ENCODE data around the gene AKT2. TPM values are rescaled to one million over a fixed set of nuclear protein-coding genes. Genes with fewer than 3 reads are reported as not detected.
"Not testable (repeated sequence)": the region's sequence is repeated elsewhere in the genome, so short reads cannot be mapped to it uniquely, and the experiment has no call there.

The AKT2 gene
- total RNA-seq, 2 donors from 2014 or later: 80.4 to 85.1 TPM

DNA sequence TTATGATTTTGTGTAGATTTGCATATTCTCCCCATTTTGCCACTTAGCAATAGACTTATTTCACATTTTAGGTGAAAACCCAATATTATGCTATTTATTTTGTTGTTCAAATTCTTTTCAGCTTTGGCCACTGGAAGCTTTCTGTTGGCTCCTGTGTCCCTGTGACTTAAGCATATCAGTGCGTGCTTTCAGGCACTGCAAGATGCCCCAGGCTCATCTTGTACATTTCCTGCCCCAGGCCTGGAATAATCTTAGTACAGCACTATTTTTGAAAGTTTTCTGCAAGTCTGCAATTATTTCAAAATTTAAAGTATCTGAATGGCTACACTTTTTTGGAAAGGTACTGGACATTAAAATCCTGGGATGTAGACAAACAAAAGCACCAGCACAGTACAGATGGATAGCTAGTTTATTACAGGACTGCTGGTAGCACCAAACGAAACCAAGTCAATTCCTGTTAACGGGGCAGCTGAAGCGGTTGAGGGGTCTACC, 55.2 kb downstream of the AKT2 start:
- intact Hi-C loops (cut with DNase I): no loop called here
- DNase-seq (ENCODE audit: low spot score): no peak

DNA sequence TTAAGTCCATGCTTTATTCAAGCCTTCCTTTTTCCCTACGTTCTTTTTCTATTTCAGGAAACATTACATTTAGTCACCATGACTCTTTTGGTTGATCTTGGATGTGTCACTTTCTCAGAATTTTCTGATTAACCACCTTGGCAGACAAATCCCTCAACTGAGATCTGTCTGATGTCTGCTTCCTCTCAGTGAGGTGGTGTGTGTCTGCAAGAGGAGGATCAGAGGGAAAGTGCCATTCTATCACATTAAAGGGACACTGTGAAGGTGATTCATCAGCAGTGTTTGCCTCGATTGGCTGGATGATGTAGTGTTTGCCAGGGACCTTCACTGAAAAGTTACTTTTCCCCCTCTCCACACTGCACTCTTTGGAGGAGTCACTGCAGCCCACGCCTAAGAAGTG, 55.7 kb downstream of the AKT2 start:
- no peak for DNase-seq (ENCODE audit: low spot score)
- intact Hi-C loops (cut with DNase I): no loop called here

DNA sequence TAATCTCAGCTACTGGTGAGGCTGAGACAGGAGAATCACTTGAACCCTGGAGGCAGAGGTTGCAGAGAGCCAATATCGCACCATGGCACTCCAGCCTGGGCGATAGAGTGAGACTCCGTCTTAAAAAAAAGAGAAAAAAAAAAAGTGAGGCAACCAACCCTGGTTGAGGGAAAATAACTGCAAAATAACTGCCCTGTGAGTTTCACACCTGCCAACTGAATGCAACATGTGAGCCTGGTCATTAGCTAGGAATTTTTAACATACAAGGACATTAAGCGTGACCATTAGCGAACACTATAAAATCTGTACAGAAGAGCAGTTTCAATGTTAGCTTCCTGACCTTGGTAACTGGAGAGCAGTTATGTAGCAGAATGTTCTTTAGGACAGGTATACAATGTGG, 56.3 kb downstream of the AKT2 start:
- intact Hi-C loops (cut with DNase I): no loop called here

DNA sequence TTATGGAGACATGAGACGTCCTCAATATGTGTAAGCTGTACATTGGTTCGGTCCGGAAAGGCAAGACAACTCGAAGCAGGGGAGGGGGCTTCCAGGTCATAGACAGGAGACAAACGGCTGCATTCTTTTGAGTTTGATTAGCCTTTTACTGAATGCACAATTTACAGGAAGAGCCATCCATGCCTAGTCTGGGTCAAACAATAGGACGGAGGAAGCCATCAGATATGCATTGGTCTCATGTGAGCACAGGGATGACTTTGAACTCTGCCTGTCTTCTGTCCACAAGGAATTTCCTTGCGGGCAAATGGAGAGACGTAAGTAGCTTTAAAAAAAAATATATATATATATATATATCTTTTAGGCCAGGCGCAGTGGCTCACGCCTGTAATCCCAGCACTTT, 56.8 kb downstream of the AKT2 start:
- intact Hi-C loops (cut with DNase I): no loop called here
- no peak for DNase-seq (ENCODE audit: low spot score)

More for the DNA sequence above, 56.3 kb downstream of the AKT2 start:
- DNase-seq (ENCODE audit: low spot score): no peak

DNA sequence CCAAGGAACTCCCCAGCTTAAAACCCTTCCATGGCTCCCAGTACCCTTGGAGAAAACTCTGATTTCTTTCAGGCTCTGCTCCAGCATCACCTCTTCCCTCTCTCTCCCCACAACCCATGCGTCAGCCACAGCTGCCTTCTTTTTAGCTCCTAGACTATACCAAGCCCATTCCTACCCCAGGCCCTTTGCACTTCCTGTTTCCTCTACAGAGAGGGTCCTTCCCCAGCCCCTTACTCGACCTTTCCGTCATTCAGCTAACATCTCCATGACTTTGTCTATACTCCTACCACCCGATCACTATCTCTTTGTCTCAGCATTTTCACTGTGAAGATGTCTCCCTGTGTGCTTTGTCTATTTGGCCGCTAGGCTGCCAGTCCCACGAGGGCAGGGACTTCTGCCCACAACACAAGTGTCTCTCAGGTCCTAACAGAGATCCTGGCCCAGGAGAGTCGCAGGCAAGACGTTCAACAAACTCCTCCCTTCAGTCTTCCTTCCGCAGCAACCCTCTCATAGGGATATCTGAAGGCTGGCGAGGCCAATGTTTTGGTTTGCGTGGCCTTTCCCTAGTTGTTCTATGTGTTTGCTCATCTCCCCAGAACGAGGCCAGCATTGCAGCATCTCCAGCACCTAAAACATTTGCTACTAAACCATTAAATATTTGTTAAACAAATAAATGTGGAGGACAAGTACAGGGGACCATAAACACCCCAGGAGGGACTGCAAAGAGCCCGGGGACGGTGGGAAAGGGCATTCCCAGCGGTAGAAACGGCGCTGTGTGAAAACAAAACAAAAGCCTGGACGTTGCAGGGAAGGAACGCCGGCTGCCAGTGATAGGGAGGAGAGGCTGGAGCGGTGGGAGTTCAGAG, 59.5 kb downstream of the AKT2 start:
- intact Hi-C loops (cut with DNase I): no loop called here
- no peak for DNase-seq (ENCODE audit: low spot score)

DNA sequence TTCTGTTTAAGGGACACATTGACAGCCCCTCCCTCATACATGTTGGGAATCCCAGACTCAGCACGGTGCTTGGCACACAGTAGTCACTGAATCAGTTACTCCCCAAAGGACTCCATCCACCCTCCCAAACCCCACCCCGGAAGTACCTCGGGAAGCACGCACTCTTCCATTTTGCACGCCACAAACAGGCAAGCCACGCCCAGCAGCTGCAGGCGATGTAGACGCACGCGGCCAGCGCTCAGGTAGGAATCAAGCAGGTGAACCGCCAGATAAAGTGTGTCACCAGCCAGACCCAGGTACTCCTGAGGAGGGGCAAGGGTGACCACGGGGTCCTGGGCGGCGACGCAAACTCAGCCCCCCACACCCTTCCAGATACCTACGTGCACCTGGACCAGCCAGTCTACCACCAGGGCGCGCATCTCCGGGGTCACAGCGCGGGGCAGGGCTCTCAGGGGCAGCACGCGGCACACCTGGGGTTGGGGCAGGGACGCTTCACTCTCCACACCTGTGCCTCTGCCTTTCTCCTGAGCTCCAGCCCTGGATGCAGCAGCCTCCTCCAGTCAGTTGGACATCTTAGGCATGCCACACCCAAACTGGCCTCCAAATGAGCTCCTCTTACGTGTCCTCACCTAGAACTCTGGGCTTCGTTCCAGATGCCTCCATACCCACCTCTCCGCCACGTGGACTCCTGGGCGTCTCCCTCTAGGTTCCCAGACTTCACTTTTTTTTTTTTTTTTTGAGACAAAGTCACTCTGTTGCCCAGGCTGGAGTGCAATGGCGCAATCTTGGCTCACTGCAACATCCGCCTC, 60.6 kb downstream of the AKT2 start:
- intact Hi-C loops (cut with DNase I): no loop called here
- DNase-seq (ENCODE audit: low spot score): no peak

DNA sequence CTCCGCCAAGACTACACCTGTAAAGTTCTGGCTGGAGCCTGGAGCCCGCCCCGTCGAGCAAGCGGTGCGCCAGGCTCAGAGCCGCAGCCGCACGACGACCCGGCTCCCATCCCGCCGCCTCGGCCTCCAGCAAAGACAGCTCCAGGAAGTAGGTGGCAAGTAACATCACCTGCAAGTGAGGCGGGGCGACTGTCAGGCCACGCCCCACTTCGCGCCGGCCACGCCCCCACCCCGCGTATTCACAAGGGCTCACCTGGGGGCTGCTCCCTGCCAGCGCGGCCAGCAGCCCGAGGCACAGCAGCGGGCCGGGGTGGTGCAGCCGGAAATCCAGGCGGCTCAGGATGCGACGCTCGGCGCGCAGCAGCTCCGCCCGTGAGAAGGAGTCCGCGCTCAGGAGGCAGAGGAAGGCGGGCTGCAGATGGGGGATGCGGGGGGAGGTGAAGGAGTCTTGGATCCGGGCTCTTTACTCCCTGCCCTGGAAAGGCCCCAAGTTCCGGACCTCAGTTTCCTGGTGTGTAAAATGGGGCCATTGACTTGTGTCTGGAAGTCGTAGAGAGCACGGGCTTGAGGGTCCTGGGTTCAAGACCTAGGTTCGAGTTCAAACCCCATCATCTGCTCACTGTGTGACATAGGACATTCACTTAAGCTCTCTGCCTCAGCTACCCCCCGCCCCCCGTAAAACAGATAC, 61.9 kb downstream of the AKT2 start:
- intact Hi-C loops (cut with DNase I): loop anchor here in 1 of 2 donors (2.0 kb wide), 1 partner anchor 84 kb away; no protein-coding TSS in a partner anchor
- DNase-seq (ENCODE audit: low spot score): no peak

DNA sequence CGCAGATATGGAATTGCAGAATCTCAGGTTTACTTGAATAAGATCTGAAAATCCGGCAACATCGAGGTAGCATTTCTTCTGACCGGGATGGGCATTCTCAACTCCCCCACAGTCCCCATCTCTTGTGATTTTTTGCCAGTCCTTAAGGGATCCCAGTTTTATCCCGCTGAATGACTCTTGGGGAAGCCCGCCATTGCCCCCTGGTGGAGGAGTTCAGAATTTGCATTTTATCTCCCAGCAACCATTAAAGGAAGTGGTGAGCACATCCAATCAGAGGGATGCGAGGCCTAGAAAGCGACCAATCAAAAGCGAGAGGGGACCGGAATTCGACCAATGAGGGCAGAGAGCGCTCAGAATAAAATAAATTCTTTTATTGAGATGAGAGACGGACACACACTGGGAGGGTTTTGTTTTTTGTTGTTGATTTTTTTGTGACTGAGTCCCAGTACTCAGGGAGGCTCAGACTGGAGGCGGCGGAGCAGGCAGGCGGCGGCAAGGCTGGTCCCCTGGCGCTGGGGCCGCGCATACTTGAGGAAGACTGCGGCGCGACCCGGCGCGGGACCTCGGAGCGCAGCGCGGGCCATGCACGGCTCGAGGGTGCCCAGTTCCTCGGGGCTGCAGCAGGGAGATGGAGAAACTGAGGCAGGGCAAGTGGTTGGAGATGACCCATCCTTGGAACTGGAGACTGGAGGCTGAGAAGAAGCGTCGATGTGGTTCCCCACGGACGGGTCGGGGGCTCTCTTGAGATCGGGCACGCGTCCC, 63.1 kb downstream of the AKT2 start:
- intact Hi-C loops (cut with DNase I): loop anchor here in 1 of 2 donors (2.0 kb wide), 1 partner anchor 83 kb away; no protein-coding TSS in a partner anchor
- no peak for DNase-seq (ENCODE audit: low spot score)

DNA sequence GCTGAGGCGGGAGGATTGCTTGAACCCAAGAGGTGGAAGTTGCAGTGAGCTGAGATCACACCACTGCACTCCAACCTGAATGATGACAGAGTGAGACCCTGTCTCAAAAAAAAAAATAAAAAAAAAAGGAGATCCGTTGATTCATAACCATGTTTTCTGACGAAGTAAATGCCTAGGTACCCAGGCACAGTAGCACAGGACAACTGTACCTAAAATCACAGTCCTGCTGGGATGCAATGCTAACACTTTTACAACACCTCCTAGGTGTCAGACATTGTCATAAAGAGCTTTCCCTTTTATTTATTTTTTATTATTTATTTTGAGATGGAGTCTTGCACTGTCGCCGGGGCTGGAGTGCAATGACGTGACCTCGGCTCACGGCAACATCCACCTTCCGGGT, 64.5 kb downstream of the AKT2 start:
- no peak for DNase-seq (ENCODE audit: low spot score)
- intact Hi-C loops (cut with DNase I): no loop called here

DNA sequence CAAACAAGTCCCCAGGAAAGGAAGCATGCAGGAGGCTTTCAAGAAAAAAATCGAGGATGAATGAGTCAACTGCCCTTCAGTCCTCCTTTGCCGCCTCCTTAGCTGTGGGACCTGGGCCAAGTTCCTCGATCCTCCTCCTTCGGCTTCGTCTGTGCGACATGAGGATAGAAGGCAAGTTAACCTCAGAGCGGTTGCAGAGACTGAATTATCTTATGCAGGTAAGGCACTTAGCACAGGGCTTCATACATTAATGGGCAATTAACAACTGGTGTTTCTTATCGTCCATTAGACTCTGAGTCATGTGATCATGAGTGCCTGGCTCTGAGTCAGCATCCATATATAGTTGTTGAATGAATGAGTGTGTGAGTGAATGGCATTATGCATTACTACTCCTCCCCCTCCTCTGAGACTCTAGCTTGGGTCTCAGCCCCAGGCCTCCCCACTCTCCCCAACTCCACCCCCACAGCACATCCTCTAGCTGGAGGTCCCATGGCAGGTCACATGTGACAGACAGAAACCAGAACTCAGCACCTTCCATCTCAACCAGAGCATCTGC, 65.3 kb downstream of the AKT2 start:
- intact Hi-C loops (cut with DNase I): loop anchor here in 1 of 2 donors (5.0 kb wide), 1 partner anchor 82 kb away; no protein-coding TSS in a partner anchor
- DNase-seq (ENCODE audit: low spot score): no peak

DNA sequence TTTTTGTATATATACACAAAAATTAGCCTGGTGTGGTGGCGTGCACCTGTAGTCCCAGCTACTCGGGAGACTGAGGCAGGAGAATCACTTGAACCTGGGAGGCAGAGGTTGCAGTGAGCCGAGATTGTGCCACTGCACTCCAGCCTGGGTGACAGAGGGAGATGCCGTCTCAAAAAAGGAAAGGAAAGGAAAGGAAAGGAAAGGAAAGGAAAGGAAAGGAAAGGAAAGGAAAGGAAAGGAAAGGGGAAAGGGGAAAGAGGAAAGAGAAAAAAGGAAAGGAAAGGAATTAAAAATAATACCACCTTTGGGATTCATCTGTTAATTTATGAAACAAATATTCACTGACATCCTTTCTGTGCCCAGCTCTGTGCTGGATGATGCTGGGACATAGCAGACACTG, 66.1 kb downstream of the AKT2 start:
- intact Hi-C loops (cut with DNase I): loop anchor here in 1 of 2 donors (5.0 kb wide), 1 partner anchor 82 kb away; no protein-coding TSS in a partner anchor
- not testable (repeated sequence) for DNase-seq (ENCODE audit: low spot score)

DNA sequence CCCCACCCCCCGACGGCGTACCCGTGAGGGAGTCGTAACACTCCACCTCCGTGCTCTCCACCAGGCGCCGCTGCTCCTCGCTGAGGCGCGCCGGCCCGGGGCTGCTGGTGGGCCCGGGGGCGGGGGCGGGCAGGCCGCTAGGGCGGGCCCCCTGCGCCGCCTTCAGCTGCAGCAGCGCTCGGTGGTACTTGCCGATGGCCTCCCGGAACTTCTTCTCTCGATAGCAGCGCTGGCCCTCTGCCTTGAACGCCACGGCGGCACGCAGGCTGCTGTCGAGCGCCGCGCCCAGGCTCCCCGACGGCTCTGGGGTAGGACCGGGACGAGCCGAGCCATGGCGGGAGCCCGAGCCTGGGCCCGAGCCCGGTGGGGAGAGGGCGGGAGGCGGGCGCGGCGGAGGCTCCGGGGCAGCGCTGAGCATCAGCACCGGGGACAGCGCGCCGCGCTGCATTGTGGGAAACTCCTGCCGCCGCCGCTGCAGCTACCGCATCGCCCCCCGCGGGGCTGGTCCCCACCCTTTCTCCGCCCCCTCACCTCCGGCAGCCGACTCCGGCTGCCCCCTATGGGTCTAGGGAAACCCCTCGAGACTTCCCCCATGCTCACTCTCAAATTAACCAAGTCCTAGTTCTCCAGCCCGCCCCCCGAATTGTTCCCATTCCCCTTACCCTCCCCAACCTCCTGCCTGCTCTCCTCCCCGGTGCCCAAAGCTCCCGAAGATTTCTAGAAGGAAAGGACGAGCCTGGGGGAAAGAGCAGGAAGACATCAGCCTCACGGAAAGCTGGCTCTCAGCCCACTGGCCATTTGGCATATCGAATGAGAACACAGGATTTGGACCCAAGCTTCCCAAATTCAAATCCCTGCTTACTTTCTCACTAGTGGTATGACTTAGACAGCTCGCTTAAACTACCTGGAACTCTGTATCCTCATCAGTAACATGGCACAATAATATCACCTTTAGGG, 66.9 kb downstream of the AKT2 start, which contains the start of gene TTC9B:
Gene TTC9B, minus strand, starts transcription at position 451 of the 957 bp plus-strand sequence. Its CDS starts 3 bp downstream, at position 448.
- DNase-seq (ENCODE audit: low spot score): no peak
- intact Hi-C loops (cut with DNase I): loop anchor here in 1 of 2 donors (5.0 kb wide), 1 partner anchor 81 kb away; no protein-coding TSS in a partner anchor

DNA sequence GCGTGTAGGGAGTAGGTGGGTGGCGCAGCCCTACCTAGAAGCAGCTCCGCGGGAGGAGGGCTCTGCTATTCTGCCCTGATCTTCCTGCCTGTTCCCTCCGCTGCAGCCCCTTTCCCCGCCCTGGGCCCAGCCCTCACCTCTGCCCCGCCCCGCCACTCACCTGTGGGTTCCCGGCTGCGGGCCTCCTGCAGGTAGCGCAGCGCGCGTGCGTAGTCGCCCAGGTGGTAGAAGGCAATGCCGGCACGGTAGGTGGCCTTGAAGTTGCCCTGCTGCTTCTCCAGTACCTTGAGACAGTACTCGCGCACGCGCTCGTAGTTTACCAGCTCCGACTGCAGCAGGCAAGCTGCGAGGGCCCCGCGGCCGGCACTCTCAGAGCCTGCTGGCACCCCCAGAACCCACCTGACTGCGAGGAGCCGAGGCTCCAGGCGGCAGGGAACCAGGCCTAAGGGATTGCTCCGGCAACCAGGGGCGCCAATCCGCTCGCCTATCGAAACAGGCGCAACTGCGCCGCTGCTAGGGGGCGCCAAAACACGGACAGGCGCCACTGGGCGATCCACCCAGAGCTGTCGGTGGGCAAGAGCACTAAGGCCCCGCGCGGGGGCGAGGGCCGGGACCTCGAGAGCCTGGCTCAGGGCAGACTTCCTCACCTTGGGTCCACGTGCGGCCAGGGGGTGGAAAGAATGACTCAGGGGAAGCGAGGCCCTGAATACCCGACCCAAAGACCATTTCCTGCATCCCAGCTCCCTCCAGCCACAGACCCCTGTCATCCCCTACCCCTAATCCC, 67.9 kb downstream of the AKT2 start:
- intact Hi-C loops (cut with DNase I): loop anchor here in 1 of 2 donors (5.0 kb wide), 1 partner anchor 80 kb away; no protein-coding TSS in a partner anchor
- DNase-seq (ENCODE audit: low spot score): no peak

DNA sequence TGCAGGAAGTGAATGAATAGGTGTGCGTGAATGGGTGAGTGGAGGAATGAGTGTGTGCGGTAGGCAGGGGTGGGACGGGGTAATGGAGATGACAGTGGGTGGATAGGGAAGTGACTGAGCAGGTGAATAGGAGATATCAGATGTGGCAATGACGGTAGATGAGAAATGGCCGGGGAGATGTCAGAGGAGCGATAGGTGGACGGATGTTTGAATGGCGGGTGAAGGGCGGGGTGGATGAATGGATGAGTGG, 68.4 kb downstream of the AKT2 start:
- intact Hi-C loops (cut with DNase I): loop anchor here in 1 of 2 donors (5.0 kb wide), 1 partner anchor 79 kb away; no protein-coding TSS in a partner anchor

DNA sequence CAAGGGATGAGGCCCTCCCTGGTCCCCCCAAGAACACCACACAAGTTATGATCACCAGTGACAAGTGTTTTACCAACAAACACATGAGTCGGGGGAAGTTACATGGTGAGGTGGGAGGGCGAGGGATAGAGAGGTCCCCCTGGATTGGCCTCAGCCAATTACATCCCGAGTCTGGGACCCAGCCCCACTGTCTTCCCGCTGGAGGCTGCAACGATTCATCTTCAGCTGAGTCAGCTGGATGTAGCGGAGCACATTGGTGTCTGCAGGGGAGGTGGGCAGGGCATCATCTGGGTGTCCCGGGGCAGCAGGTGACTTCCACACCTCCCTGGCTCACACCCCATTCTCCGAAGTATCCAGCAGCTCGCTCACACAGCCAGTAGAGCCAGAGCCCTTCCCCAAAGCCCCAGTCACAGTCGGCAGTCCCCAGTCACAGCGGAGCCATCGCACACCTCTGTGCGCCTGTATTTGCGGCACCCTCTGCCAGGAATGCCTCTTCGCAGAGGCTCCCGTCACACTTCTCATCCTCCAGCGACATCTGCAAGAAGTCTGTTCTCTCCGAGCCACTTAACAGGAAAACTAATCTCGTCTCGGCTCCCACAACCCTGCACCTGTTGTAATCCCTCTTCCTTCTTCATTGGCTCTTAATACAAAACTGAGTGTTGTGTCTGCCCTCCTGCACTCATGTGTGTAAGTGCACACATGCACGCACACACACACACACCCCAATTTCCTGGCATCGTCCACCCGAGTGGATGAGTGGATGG, 69.0 kb downstream of the AKT2 start:
- intact Hi-C loops (cut with DNase I): loop anchor here in 1 of 2 donors (5.0 kb wide), 1 partner anchor 79 kb away; no protein-coding TSS in a partner anchor
- no peak for DNase-seq (ENCODE audit: low spot score)

More for the DNA sequence above, 68.4 kb downstream of the AKT2 start:
- DNase-seq (ENCODE audit: low spot score): no peak

DNA sequence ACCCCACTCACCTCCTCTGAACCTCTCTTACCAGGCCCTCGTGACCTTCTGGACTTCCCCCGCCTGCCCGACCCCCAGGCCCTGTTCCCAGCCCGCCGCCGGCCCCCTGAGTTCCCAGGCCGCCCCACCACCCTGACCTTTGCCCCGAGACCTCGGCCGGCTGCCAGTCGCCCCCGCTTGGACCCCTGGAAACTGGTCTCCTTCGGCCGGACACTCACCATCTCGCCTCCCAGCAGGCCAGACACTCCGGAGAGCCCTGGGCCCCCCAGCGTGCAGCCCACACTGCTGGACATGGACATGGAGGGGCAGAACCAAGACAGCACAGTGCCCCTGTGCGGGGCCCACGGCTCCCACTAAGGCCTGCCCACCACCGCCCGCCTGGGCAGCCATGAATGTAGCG, 70.2 kb downstream of the AKT2 start:
- no peak for DNase-seq (ENCODE audit: low spot score)
- intact Hi-C loops (cut with DNase I): loop anchor here in 1 of 2 donors (5.0 kb wide), 1 partner anchor 78 kb away; no protein-coding TSS in a partner anchor
